Ovary (tissue), 3 donors: ENCODE data around the gene FILIP1L.

Experiments used
- CTCF ChIP-seq, 3 donors: fragments of 450-650 bp in 2 of 3; fragments of 200-600 bp in 1 of 3; IDR thresholded peaks; one replicate each; pipeline versions ENCODE4 v1.5.1 to v1.8.0; 2016 to 2022; ENCODE audit warnings: antibody characterized with exemption in 3 of 3, mild to moderate bottlenecking in 1 of 3
- EP300 ChIP-seq: sonication (generic); formaldehyde crosslinking; IDR thresholded peaks from one replicate; pipeline ENCODE4 v1.6.1; 2017; ENCODE audit warnings: antibody characterized with exemption
- POLR2A ChIP-seq: fragments of 450-650 bp; IDR thresholded peaks from one replicate; pipeline ENCODE4 v1.6.1; 2017; ENCODE audit warnings: antibody characterized with exemption, mild to moderate bottlenecking, moderate library complexity
- donor health status: DM: no; HTN: no; CAD: no.

- TF ChIP-seq CTCF (IDR thresholded peaks at IDR 0.05) (no peak), POLR2A (no peak), EP300 (no peak)
Observed at GRCh38 chr3:100090669-100091005, 23.7 kb downstream of the FILIP1L start.
